ENCODE results near the gene EPB41L3.

Gene EPB41L3

GRCh38 chr18:5530629-5531178, 13.1 kb downstream of the EPB41L3 start:
- TF ChIP-seq CTCF (IDR thresholded peaks at IDR 0.05; ENCODE audit: low read depth, low read length), result no peak
- DNase-seq, result no peak
- no peak overlapping the region for H3K27ac ChIP-seq
- no peaks in the 10 kb centered on the region for H3K9me3 ChIP-seq (ENCODE audit: severe bottlenecking)
- no peaks in the 10 kb centered on the region; the same call in 1 of the 2 replicates for H3K36me3 ChIP-seq
- no peaks in the 10 kb centered on the region for H3K27me3 ChIP-seq (ENCODE audit: insufficient read depth, low read depth, severe bottlenecking)
- no peak overlapping the region for H3K4me3 ChIP-seq (ENCODE audit: low read depth, low read length)

GRCh38 chr18:5529471-5529870, 14.3 kb downstream of the EPB41L3 start:
- no peak overlapping the region for H3K27ac ChIP-seq
- H3K4me3 ChIP-seq (ENCODE audit: low read depth, low read length), result no peak overlapping the region
- no peaks in the 10 kb centered on the region for H3K27me3 ChIP-seq (ENCODE audit: insufficient read depth, low read depth, severe bottlenecking)
- no peaks in the 10 kb centered on the region for H3K36me3 ChIP-seq
- H3K9me3 ChIP-seq (ENCODE audit: severe bottlenecking), result no peaks in the 10 kb centered on the region
- no peak for DNase-seq
- no peak for TF ChIP-seq CTCF (IDR thresholded peaks at IDR 0.05; ENCODE audit: low read depth, low read length)

GRCh38 chr18:5527603-5528002, 16.2 kb downstream of the EPB41L3 start:
- Histone ChIP-seq H3K4me3 (ENCODE audit: low read depth, low read length) (no peak overlapping the region), H3K9me3 (ENCODE audit: severe bottlenecking) (no peaks in the 10 kb centered on the region), H3K36me3 (no peaks in the 10 kb centered on the region), H3K27ac (no peak overlapping the region), H3K27me3 (ENCODE audit: insufficient read depth, low read depth, severe bottlenecking) (no peaks in the 10 kb centered on the region)
- TF ChIP-seq CTCF (IDR thresholded peaks at IDR 0.05; ENCODE audit: low read depth, low read length), result no peak
- DNase-seq, result no peak

- DNase-seq, result peak; percentile 50
- Histone ChIP-seq H3K4me3 (ENCODE audit: low read depth, low read length) (no peak overlapping the region), H3K27me3 (ENCODE audit: insufficient read depth, low read depth, severe bottlenecking) (no peaks in the 10 kb centered on the region), H3K36me3 (no peaks in the 10 kb centered on the region), H3K27ac (no peak overlapping the region; the same call in 1 of the 2 replicates), H3K9me3 (ENCODE audit: severe bottlenecking) (no peaks in the 10 kb centered on the region)
- TF ChIP-seq CTCF (IDR thresholded peaks at IDR 0.05; ENCODE audit: low read depth, low read length), result no peak
These were observed 19.1 kb downstream of the EPB41L3 start for GRCh38 chr18:5524660-5525059.

- Histone ChIP-seq H3K9me3 (ENCODE audit: severe bottlenecking) (no peaks in the 10 kb centered on the region), H3K4me3 (ENCODE audit: low read depth, low read length) (no peak overlapping the region), H3K36me3 (no peaks in the 10 kb centered on the region), H3K27me3 (ENCODE audit: insufficient read depth, low read depth, severe bottlenecking) (no peaks in the 10 kb centered on the region), H3K27ac (no peak overlapping the region)
- DNase-seq, result no peak
- TF ChIP-seq CTCF (IDR thresholded peaks at IDR 0.05; ENCODE audit: low read depth, low read length), result no peak
These were observed 22.8 kb downstream of the EPB41L3 start for GRCh38 chr18:5521000-5521399.

- DNase-seq, result no peak
- H3K27me3 ChIP-seq (ENCODE audit: insufficient read depth, low read depth, severe bottlenecking), result no peaks in the 10 kb centered on the region
- no peak overlapping the region for H3K4me3 ChIP-seq (ENCODE audit: low read depth, low read length)
- no peaks in the 10 kb centered on the region for H3K36me3 ChIP-seq
- H3K27ac ChIP-seq, result no peak overlapping the region
- no peak for TF ChIP-seq CTCF (IDR thresholded peaks at IDR 0.05; ENCODE audit: low read depth, low read length)
- H3K9me3 ChIP-seq (ENCODE audit: severe bottlenecking), result no peaks in the 10 kb centered on the region
These were observed 23.3 kb downstream of the EPB41L3 start for GRCh38 chr18:5520464-5520863.
